Transverse colon (tissue), 4 donors: Measurements from ENCODE around the gene CLBA1. TPM values are rescaled to one million over a fixed set of nuclear protein-coding genes. Genes with fewer than 3 reads are reported as not detected.

Experiments used
- DNase-seq: peaks from one replicate; pipeline ENCODE4 v3.0.0-alpha.2; 2019
- H3K27ac ChIP-seq, 4 donors: fragments of 200-600 bp; sonication (generic); 2 replicates each; pipeline ENCODE4 v1.5.1; 2016 to 2018; ENCODE audit warnings: inconsistent platforms in 4 of 4
- H3K27me3 ChIP-seq: fragments of 200-600 bp; sonication (generic); 2 replicates; pipeline ENCODE4 v1.5.1; 2017; ENCODE audit warnings: inconsistent platforms
- H3K36me3 ChIP-seq, 4 donors: fragments of 200-600 bp; sonication (generic); 2 replicates each; pipeline ENCODE4 v1.5.1; 2017 to 2019; ENCODE audit warnings: inconsistent platforms in 4 of 4
- H3K4me1 ChIP-seq, 4 donors: fragments of 200-600 bp; sonication (generic); 2 replicates each; pipeline ENCODE4 v1.5.1; 2017 to 2020; ENCODE audit warnings: inconsistent platforms in 4 of 4
- H3K4me3 ChIP-seq, 4 donors: fragments of 200-600 bp; sonication (generic); 1 replicate in 1 of 4; 2 replicates in 3 of 4; pipeline versions ENCODE4 v1.5.1 to v1.6.1; 2017 to 2019; ENCODE audit warnings: inconsistent platforms in 4 of 4
- H3K9me3 ChIP-seq, 2 donors: fragments of 200-600 bp; sonication (generic); 2 replicates each; pipeline ENCODE4 v1.5.1; 2017 to 2019; ENCODE audit warnings: inconsistent platforms in 2 of 2
- CTCF ChIP-seq, 5 experiments: fragments of 200-600 bp in 3 of 5; fragments of 450-650 bp in 2 of 5; sonication (generic) in 3 of 5; IDR thresholded peaks; 1 replicate in 2 of 5; 2 replicates in 3 of 5; pipeline ENCODE4 v1.5.1; 2016 to 2017; ENCODE audit warnings: antibody characterized with exemption in 5 of 5, inconsistent platforms in 3 of 5, mild to moderate bottlenecking in 2 of 5, moderate library complexity in 1 of 5
- EP300 ChIP-seq: sonication (generic); formaldehyde crosslinking; IDR thresholded peaks from one replicate; pipeline ENCODE4 v1.6.1; 2017; ENCODE audit warnings: antibody characterized with exemption, low read depth
- POLR2A ChIP-seq: fragments of 450-650 bp; IDR thresholded peaks from one replicate; pipeline ENCODE4 v1.6.1; 2016; ENCODE audit warnings: antibody characterized with exemption, mild to moderate bottlenecking, moderate library complexity
- POLR2AphosphoS5 ChIP-seq, 3 donors: sonication (generic); formaldehyde crosslinking; IDR thresholded peaks; one replicate each; pipeline ENCODE4 v1.6.1; 2016; ENCODE audit warnings: antibody characterized with exemption in 3 of 3
- WGBS, 2 donors: methylation state at CpG; one replicate each; pipeline ENCODE4 v1.1.5; 2018; ENCODE audit warnings: low coverage in 1 of 2; 5-methylcytosine and 5-hydroxymethylcytosine counted together
- in situ Hi-C, 4 donors: fragments of 200-750 bp; cut with MboI; loops; one replicate each; pipeline versions ENCODE4 v1.15.0 to v1.15.1; 2017; ENCODE audit warnings: low sequenced_read_pairs in 3 of 4, low pct_ligation_motif_present in 1 of 4, low pct_unique_long_range_greater_than_20kb in 1 of 4
- intact Hi-C: fragments of 100-400 bp; cut with DNase I; formaldehyde crosslinking; loops from one replicate; pipeline ENCODE4 v1.15.1; 2023; ENCODE audit warnings: low total_unique reads
- total RNA-seq, 4 donors: library from RNA; depleted of rRNA; stranded (reverse); fragments of >200 nt; gene quantifications; one replicate each; pipeline ENCODE4 v1.1.0, GENCODE V29; 2016

Gene CLBA1
- total RNA-seq, 4 donors from 2014 or later, result 0.40 to 6.7 (median 5.3) TPM

GRCh38 chr14:104984056-104984894 lies 1.3 kb upstream of the CLBA1 start:
- in situ Hi-C loops, result no loop called here
- TF ChIP-seq POLR2A, result no peak
- TF ChIP-seq CTCF (IDR thresholded peaks at IDR 0.05), result no peak
- no peak for TF ChIP-seq POLR2AphosphoS5 (IDR thresholded peaks at IDR 0.05)
- no peak for TF ChIP-seq EP300

DNA sequence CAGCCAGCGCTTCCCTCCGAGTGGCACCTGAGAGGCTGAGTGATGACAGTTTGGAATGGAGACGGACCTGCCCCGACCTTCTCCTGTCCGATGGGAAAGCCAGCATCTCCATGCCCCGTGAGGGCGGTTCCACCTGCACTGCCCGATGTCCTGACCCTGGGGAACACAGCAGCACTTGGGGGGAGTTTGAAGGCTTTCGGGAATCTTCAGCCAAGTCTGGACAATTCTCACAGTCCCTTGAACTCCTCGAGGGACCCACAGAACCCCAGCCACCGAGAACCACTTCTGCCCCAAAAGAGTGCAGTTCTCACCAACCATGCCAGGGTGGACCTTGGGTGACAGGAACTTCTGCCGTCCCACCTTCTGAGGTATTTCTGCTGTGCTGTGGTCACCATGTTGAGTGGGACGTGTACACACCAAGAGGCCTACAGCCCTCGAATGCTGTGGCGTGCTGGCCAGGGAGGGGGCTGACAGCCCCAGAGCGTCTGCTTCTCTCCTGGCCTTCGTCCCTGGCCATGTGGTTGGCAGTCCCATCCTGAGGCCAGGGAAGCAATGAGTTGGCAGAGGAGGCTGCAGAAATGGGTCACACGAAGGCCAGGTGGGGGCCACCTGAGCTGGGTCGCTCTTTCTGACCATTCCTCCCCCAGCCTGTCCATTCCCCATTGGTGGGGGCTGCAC lies 1.0 kb downstream of the CLBA1 start:
- DNase-seq, result no peak
- intact Hi-C loops (no loop called here), in situ Hi-C loops (no loop called here)
- no peaks in the 10 kb centered on the region for H3K9me3 ChIP-seq
- peaks cover 7 to 18% (median 11%) of the 10 kb centered on the region in 4 donors for H3K4me1 ChIP-seq
- no peaks in the 10 kb centered on the region for H3K36me3 ChIP-seq
- H3K27ac ChIP-seq, result peak overlapping the region in 2 of 4 donors; percentile 77 to 89
- no peak for TF ChIP-seq EP300
- no peak for TF ChIP-seq POLR2A
- TF ChIP-seq POLR2AphosphoS5 (IDR thresholded peaks at IDR 0.05), result no peak
- TF ChIP-seq CTCF (IDR thresholded peaks at IDR 0.05), result no peak
- H3K27me3 ChIP-seq, result no peaks in the 10 kb centered on the region
- WGBS, 2 donors, result 65% methylated on average over 18 of the region's 19 CpGs; no CpG with 5 or more reads in 1 of the 2 donors
- peak overlapping the region; percentile 80 to 97 (median 90) for H3K4me3 ChIP-seq

More at GRCh38 chr14:104984056-104984894, 1.3 kb upstream of the CLBA1 start:
- WGBS, 2 donors, result 90% methylated on average over 15 of the region's 15 CpGs; no CpG with 5 or more reads in 1 of the 2 donors
- H3K27ac ChIP-seq, result peak overlapping the region in 1 of 4 donors; percentile 79
- no peaks in the 10 kb centered on the region for H3K36me3 ChIP-seq
- no peaks in the 10 kb centered on the region for H3K9me3 ChIP-seq
- no peak overlapping the region for H3K4me3 ChIP-seq
- intact Hi-C loops, result no loop called here
- DNase-seq, result no peak
- H3K27me3 ChIP-seq, result peaks cover 2% of the 10 kb centered on the region
- peaks cover 7 to 18% (median 11%) of the 10 kb centered on the region in 4 donors for H3K4me1 ChIP-seq

DNA sequence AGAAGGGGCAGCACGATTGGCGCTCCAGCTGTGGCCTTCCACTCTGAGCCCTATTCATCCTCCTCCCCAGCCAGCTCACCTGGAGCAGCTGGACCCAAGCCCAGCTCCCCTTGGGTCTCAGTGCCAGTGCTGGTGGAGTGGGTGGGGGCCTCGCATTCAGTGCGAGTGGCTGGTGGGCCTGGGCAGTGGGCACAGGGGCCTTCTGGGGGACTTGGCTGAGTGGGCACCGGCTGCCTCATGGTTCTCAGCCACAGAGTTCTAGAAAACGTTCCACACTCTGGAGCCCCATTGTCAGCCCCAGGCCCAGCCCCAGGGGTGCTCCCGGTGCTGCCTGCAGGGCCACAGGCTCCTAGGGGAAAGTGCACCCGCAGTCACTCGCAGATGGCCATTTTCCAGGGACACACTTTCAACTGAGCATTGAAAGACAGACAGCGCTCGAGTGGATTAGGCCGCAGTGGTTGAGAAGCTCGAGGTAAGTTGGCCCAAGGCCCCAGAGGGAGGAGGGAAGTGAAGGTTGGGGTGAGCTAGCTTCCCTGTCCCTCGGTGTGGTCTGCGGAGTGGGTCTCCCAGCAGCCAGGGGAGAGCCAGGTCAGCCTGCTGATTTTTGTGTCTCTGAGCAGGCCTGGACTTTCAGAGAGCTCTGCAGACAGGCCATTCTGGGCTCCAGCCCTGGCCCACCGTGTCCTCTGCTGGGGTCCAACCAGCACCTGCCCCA lies 3.8 kb downstream of the CLBA1 start:
- in situ Hi-C loops, result no loop called here
- 88% methylated on average over 16 of the region's 16 CpGs; no CpG with 5 or more reads in 1 of the 2 donors for WGBS, 2 donors
- H3K27me3 ChIP-seq, result no peaks in the 10 kb centered on the region

More for the DNA sequence above, 3.8 kb downstream of the CLBA1 start:
- H3K36me3 ChIP-seq, result no peaks in the 10 kb centered on the region
- no peak for DNase-seq
- H3K4me1 ChIP-seq, result peaks cover 7 to 18% (median 11%) of the 10 kb centered on the region in 4 donors
- no peaks in the 10 kb centered on the region for H3K9me3 ChIP-seq
- TF ChIP-seq POLR2AphosphoS5 (IDR thresholded peaks at IDR 0.05), result no peak
- TF ChIP-seq POLR2A, result no peak
- no peak for TF ChIP-seq EP300
- TF ChIP-seq CTCF (IDR thresholded peaks at IDR 0.05), result no peak
- no peak overlapping the region for H3K27ac ChIP-seq
- no peak overlapping the region for H3K4me3 ChIP-seq
- intact Hi-C loops, result no loop called here
